Measurements from ENCODE around the gene GPR107.

The GPR107 gene

GRCh38 chr9:130092910-130093309, 39.2 kb downstream of the GPR107 start:
- H3K36me3 Mint-ChIP-seq (ENCODE audit: low read depth), result peaks cover 75% of the 10 kb centered on the region
- no peaks in the 10 kb centered on the region for H3K9me3 Mint-ChIP-seq
- H3K27me3 Mint-ChIP-seq (ENCODE audit: low read depth), result no peaks in the 10 kb centered on the region
- no peaks in the 10 kb centered on the region for H3K4me1 Mint-ChIP-seq
- no peak for TF ChIP-seq CTCF (IDR thresholded peaks at IDR 0.05; ENCODE audit: unreplicated experiment in 3 of 3)
- H3K4me3 Mint-ChIP-seq, result no peak overlapping the region
- no peak overlapping the region for H3K27ac Mint-ChIP-seq

- no peaks in the 10 kb centered on the region for H3K4me1 Mint-ChIP-seq
- H3K9me3 Mint-ChIP-seq, result no peaks in the 10 kb centered on the region
- TF ChIP-seq CTCF (IDR thresholded peaks at IDR 0.05; ENCODE audit: unreplicated experiment in 3 of 3), result no peak
- H3K36me3 Mint-ChIP-seq (ENCODE audit: low read depth), result peaks cover 68% of the 10 kb centered on the region
- no peak overlapping the region for H3K27ac Mint-ChIP-seq
- no peaks in the 10 kb centered on the region for H3K27me3 Mint-ChIP-seq (ENCODE audit: low read depth)
- no peak overlapping the region for H3K4me3 Mint-ChIP-seq
These were observed 42.2 kb downstream of the GPR107 start for GRCh38 chr9:130095872-130096271.

GRCh38 chr9:130100681-130101080, 47.0 kb downstream of the GPR107 start:
- no peak for TF ChIP-seq CTCF (IDR thresholded peaks at IDR 0.05; ENCODE audit: unreplicated experiment in 3 of 3)
- Mint-ChIP-seq H3K36me3 (ENCODE audit: low read depth) (peaks cover 68% of the 10 kb centered on the region), H3K27me3 (ENCODE audit: low read depth) (no peaks in the 10 kb centered on the region), H3K27ac (no peak overlapping the region), H3K4me1 (peaks cover 4% of the 10 kb centered on the region), H3K4me3 (no peak overlapping the region), H3K9me3 (no peaks in the 10 kb centered on the region)

GRCh38 chr9:130101915-130102314, 48.2 kb downstream of the GPR107 start:
- no peaks in the 10 kb centered on the region for H3K9me3 Mint-ChIP-seq
- no peak overlapping the region for H3K27ac Mint-ChIP-seq
- TF ChIP-seq CTCF (IDR thresholded peaks at IDR 0.05; ENCODE audit: unreplicated experiment in 3 of 3), result no peak
- peaks cover 68% of the 10 kb centered on the region for H3K36me3 Mint-ChIP-seq (ENCODE audit: low read depth)
- no peak overlapping the region for H3K4me3 Mint-ChIP-seq
- peaks cover 7% of the 10 kb centered on the region for H3K4me1 Mint-ChIP-seq
- H3K27me3 Mint-ChIP-seq (ENCODE audit: low read depth), result no peaks in the 10 kb centered on the region

- peaks cover 6% of the 10 kb centered on the region for H3K27me3 Mint-ChIP-seq (ENCODE audit: low read depth)
- H3K4me3 Mint-ChIP-seq, result no peak overlapping the region
- peaks cover 17% of the 10 kb centered on the region for H3K4me1 Mint-ChIP-seq
- TF ChIP-seq CTCF (IDR thresholded peaks at IDR 0.05; ENCODE audit: unreplicated experiment in 3 of 3), result no peak
- no peak overlapping the region for H3K27ac Mint-ChIP-seq
- peaks cover 62% of the 10 kb centered on the region for H3K36me3 Mint-ChIP-seq (ENCODE audit: low read depth)
- no peaks in the 10 kb centered on the region for H3K9me3 Mint-ChIP-seq
These were observed 50.9 kb downstream of the GPR107 start for GRCh38 chr9:130104491-130105193.

GRCh38 chr9:130106860-130107233, 53.1 kb downstream of the GPR107 start:
- no peaks in the 10 kb centered on the region for H3K9me3 Mint-ChIP-seq
- H3K36me3 Mint-ChIP-seq (ENCODE audit: low read depth), result peaks cover 61% of the 10 kb centered on the region
- peak overlapping the region; percentile 14 to 73 (median 58) for H3K27ac Mint-ChIP-seq
- peaks cover 6% of the 10 kb centered on the region for H3K27me3 Mint-ChIP-seq (ENCODE audit: low read depth)
- H3K4me1 Mint-ChIP-seq, result peaks cover 22% of the 10 kb centered on the region
- H3K4me3 Mint-ChIP-seq, result no peak overlapping the region
- no peak for TF ChIP-seq CTCF (IDR thresholded peaks at IDR 0.05; ENCODE audit: unreplicated experiment in 3 of 3)

All from nephron (organoid).